H54 (cell line): ENCODE data around the gene FOXG1.

Experiments used
- DNase-seq: peaks from one replicate; pipeline ENCODE4 v3.0.0; 2011; ENCODE audit warnings: low spot score, mixed read lengths; ENCODE audit not compliant: insufficient read length
- FAIRE-seq: peaks from 3 replicates; lab custom pipeline; 2011; peaks lifted over from hg19 to GRCh38; lab: Jason Lieb, UNC
- POLR2A ChIP-seq: IDR thresholded peaks from 2 replicates; pipeline ENCODE4 v1.6.1; 2011; ENCODE audit warnings: low read depth, mild to moderate bottlenecking, low read length

Gene FOXG1

GRCh38 chr14:28776482-28777266 is 10.1 kb downstream of the FOXG1 start:
- FAIRE-seq (no peak), DNase-seq (no peak)
- TF ChIP-seq POLR2A = no peak

- FAIRE-seq = no peak
- no peak for TF ChIP-seq POLR2A
Measured at GRCh38 chr14:28777471-28778137, 11.0 kb downstream of the FOXG1 start.

GRCh38 chr14:28778138-28779117 is 11.8 kb downstream of the FOXG1 start:
- no peak for FAIRE-seq
- no peak for DNase-seq
- TF ChIP-seq POLR2A = no peak

More at GRCh38 chr14:28777471-28778137, 11.0 kb downstream of the FOXG1 start:
- DNase-seq = no peak

- TF ChIP-seq POLR2A = no peak
- FAIRE-seq = no peak
- DNase-seq = no peak
Measured at GRCh38 chr14:28779456-28779855, 12.9 kb downstream of the FOXG1 start.

GRCh38 chr14:28780843-28781820 is 14.5 kb downstream of the FOXG1 start:
- DNase-seq (no peak), FAIRE-seq (no peak)
- no peak for TF ChIP-seq POLR2A

GRCh38 chr14:28782301-28782700 is 15.7 kb downstream of the FOXG1 start:
- TF ChIP-seq POLR2A = no peak
- DNase-seq (no peak), FAIRE-seq (no peak)

GRCh38 chr14:28783664-28784063 is 17.1 kb downstream of the FOXG1 start:
- FAIRE-seq = no peak
- no peak for TF ChIP-seq POLR2A
- DNase-seq = no peak

- DNase-seq = no peak
- TF ChIP-seq POLR2A = no peak
Measured at GRCh38 chr14:28784096-28785048, 17.8 kb downstream of the FOXG1 start.

GRCh38 chr14:28785096-28785952 is 18.7 kb downstream of the FOXG1 start:
- peak; percentile 51; the same call in 1 of the 2 replicates for TF ChIP-seq POLR2A
- FAIRE-seq (peak; percentile 67), DNase-seq (no peak)

More at GRCh38 chr14:28784096-28785048, 17.8 kb downstream of the FOXG1 start:
- FAIRE-seq = no peak

GRCh38 chr14:28807518-28807917 is 40.9 kb downstream of the FOXG1 start:
- no peak for TF ChIP-seq POLR2A
- no peak for DNase-seq
- no peak for FAIRE-seq

- FAIRE-seq (no peak), DNase-seq (no peak)
- TF ChIP-seq POLR2A = no peak
Measured at GRCh38 chr14:28813810-28814209, 47.2 kb downstream of the FOXG1 start.
